Measurements from ENCODE around the gene CTBP1.

DNA sequence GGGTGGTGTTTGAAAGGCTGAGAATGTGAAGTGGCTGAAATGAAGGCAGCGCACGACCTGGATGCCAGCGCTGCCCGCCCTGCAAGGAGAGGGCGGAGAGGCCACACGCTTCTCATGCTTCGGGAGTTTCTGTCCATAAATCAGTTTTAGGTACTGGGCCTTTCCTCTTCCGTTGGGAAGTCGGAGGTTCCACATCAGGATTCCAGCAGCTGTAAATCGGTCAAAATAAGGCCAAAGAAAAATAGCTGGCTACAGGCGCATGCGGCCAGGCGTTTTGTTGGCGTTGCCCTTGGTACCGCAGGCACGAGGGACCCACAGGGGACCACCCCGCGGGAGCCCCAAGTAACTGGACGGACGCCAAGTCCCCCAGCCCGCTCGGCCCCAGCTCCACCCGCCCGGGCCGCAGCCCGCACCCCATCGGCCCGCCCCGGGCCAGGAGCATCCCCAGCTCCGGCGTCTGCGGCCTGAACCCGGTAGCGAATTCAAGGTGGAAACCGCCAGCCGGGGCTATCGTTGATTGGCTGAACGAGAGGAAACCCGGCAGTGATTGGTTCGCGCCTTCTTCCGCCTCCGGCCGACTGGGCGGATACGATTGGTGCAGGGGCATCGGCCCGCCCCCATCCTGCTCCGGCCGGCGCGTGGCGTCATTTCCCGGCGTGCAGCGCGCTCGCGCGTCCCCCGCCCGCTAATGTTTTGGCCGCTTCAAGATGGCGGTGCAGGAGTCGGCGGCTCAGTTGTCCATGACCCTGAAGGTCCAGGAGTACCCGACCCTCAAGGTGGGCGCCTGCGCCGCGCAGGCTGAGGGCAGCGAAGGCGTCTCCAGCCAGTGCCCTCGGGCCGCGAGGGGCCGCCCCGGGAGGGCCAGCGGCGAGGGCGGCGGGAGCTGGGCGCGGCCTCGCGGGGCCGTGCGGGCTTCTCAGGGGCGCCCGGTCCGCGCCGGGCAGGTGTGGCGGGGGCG, 40.6 kb upstream of the CTBP1 start, which contains the start of gene MAEA:
- TF ChIP-seq, protein P1, sequence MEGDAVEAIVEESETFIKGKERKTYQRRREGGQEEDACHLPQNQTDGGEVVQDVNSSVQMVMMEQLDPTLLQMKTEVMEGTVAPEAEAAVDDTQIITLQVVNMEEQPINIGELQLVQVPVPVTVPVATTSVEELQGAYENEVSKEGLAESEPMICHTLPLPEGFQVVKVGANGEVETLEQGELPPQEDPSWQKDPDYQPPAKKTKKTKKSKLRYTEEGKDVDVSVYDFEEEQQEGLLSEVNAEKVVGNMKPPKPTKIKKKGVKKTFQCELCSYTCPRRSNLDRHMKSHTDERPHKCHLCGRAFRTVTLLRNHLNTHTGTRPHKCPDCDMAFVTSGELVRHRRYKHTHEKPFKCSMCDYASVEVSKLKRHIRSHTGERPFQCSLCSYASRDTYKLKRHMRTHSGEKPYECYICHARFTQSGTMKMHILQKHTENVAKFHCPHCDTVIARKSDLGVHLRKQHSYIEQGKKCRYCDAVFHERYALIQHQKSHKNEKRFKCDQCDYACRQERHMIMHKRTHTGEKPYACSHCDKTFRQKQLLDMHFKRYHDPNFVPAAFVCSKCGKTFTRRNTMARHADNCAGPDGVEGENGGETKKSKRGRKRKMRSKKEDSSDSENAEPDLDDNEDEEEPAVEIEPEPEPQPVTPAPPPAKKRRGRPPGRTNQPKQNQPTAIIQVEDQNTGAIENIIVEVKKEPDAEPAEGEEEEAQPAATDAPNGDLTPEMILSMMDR (IDR thresholded peaks at IDR 0.05; ENCODE audit: low read length) = no peak
- TF ChIP-seq EZH2 (IDR thresholded peaks at IDR 0.05; ENCODE audit: borderline replicate concordance, low read length) = no peak

Measured in OCI-LY1 (cell line).